Motor neuron (in vitro differentiated cells): ENCODE measurements around the gene MUC5AC. TPM values are rescaled to one million over a fixed set of nuclear protein-coding genes. Genes with fewer than 3 reads are reported as not detected.
A peak's percentile ranks its signal among the peaks of the same experiment; 100 is the strongest.
"Not testable (repeated sequence)": the region's sequence is repeated elsewhere in the genome, so short reads cannot be mapped to it uniquely, and the experiment has no call there.

ENCODE experiments used
- ATAC-seq, 8 experiments: fragments of 200-7000 bp; cut with Tn5 transposase; replicated peaks in 6 of 8; 2 replicates each; pipeline ENCODE4 v1.8.0; 2021; ENCODE audit warnings: mild to moderate bottlenecking in 8 of 8, moderate library complexity in 8 of 8
- H3K27ac ChIP-seq, 2 donors: fragments of 250-450 bp; sonication (Bioruptor Pico); 2 replicates each; pipeline ENCODE4 v1.9.0; 2021; ENCODE audit warnings: antibody characterized with exemption in 2 of 2, mild to moderate bottlenecking in 2 of 2, moderate library complexity in 1 of 2
- H3K4me1 ChIP-seq, 2 donors: fragments of 250-450 bp; sonication (Bioruptor Pico); replicated peaks in 1 of 2; 2 replicates each; pipeline ENCODE4 v1.6.1; 2021; ENCODE audit warnings: antibody characterized with exemption in 2 of 2, mild to moderate bottlenecking in 2 of 2, moderate library complexity in 1 of 2
- H3K4me3 ChIP-seq, 5 donors: fragments of 250-450 bp; sonication (Bioruptor Pico); 2 replicates each; pipeline ENCODE4 v1.9.0; 2021; ENCODE audit warnings: antibody characterized with exemption in 5 of 5, mild to moderate bottlenecking in 5 of 5, moderate library complexity in 4 of 5
- WGBS, 10 experiments: fragments of 450-650 bp; shearing (Covaris generic); methylation state at CpG; one replicate each; pipeline ENCODE4 v1.0.0; 2022; 5-methylcytosine and 5-hydroxymethylcytosine counted together
- in situ Hi-C, 9 experiments: fragments of 400-800 bp; cut with MboI; loops; one replicate each; pipeline ENCODE4 v1.15.0; 2021; ENCODE audit warnings: low sequenced_read_pairs in 9 of 9, low pct_unique_long_range_greater_than_20kb in 2 of 9; ENCODE audit not compliant: unreplicated experiment in 9 of 9
- total RNA-seq, 8 experiments: library from RNA; unstranded; fragments of 300-600 nt; gene quantifications; 2 replicates each; pipeline versions ENCODE4 v1.2.3 to v1.2.4, GENCODE V29; 2022

MUC5AC gene
- total RNA-seq, 8 experiments from 2014 or later: under 0.01 to 0.57 (median 0.20) TPM

DNA sequence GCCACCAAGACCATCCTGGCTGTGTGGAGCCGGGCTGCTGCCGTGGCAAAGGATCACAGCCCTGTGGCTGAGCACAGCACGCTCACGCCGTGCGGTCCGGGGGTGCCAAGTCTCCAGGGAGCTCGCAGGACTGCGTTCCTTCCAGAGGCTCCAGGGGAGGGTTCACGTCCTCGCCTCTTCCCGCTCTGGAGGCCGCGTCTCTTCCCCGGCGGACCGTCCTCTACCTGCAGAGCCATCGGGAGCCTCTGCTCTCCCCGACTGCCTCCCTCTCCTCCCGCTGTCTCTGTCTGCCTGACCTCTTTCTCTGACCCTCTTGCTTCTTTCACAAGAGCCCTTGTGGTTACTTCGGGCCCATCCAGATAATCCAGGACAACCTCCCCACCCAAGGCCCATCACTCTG, 11.4 kb upstream of the MUC5AC start:
- Histone ChIP-seq H3K4me3 (no peak overlapping the region), H3K27ac (no peak overlapping the region), H3K4me1 (peaks cover 0 to 6% of the 10 kb centered on the region in 2 donors)
- 0 to 90% (median 83%) methylated on average over 1 to 16 of the region's 21 CpGs; no CpG with 5 or more reads in 4 of the 10 experiments for WGBS, 10 experiments
- in situ Hi-C loops: no loop called here
- ATAC-seq: no peak

DNA sequence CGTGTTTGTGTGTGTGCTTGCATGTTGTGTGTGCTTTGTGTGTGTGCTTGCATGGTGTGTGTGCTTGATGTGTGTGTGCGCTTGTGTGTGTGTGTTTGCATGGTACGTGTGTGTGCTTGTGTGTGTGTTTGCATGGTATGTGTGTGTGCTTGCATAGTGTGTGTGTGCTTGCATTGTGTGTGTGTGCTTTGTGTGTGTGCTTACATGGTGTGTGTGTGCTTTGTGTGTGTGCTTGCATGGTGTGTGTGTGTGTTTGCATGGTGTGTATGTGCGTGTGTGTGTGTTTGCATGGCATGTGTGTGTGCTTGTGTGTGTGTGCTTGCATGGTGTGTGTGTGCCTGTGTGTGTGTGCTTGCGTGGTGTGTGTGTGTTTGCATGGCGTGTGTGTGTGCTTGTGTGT, 10.0 kb upstream of the MUC5AC start:
- 10 to 100% (median 70%) methylated on average over 2 to 4 of the region's 6 CpGs; no CpG with 5 or more reads in 3 of the 10 experiments for whole genome bisulfite sequencing, 10 experiments
- Histone ChIP-seq H3K4me1 (peaks cover 0 to 8% of the 10 kb centered on the region in 2 donors), H3K27ac (no peak overlapping the region), H3K4me3 (no peak overlapping the region)
- in situ Hi-C loops: no loop called here
- ATAC-seq: no peak

DNA sequence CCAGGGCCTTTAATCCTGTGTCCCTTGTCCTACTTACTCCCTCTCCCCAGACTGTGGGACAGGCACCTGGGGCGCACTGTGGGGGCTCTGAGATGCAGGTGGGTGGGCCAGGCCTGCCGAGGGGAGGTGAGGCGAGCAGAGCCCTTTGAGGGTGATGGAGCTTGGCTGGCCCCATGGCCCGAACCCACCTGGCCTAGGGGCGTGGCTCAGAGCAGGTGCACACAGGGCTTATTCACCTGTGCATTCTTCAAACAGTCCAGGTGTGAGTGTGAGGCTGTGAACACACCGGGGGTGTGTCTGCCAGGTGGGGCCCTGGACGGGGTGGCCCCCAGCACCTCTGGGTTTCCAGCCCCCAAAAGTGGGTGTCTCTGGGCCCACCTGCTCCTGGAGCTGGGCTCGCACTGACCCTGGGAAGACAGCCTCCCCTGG, 9.0 kb upstream of the MUC5AC start:
- no peak for ATAC-seq
- Histone ChIP-seq H3K4me3 (no peak overlapping the region), H3K4me1 (peaks cover 0 to 8% of the 10 kb centered on the region in 2 donors), H3K27ac (no peak overlapping the region)
- in situ Hi-C loops: no loop called here
- 90 to 100% methylated on average over 1 to 2 of the region's 8 CpGs; no CpG with 5 or more reads in 8 of the 10 experiments for WGBS, 10 experiments

- 70 to 100% (median 100%) methylated on average over 2 to 4 of the region's 16 CpGs; no CpG with 5 or more reads in 7 of the 10 experiments for WGBS, 10 experiments
- Histone ChIP-seq H3K27ac (no peak overlapping the region), H3K4me3 (no peak overlapping the region), H3K4me1 (peaks cover 0 to 8% of the 10 kb centered on the region in 2 donors)
- in situ Hi-C loops: no loop called here
- ATAC-seq: no peak
These were observed 8.2 kb upstream of the MUC5AC start for GRCh38 chr11:1149545-1149944.

DNA sequence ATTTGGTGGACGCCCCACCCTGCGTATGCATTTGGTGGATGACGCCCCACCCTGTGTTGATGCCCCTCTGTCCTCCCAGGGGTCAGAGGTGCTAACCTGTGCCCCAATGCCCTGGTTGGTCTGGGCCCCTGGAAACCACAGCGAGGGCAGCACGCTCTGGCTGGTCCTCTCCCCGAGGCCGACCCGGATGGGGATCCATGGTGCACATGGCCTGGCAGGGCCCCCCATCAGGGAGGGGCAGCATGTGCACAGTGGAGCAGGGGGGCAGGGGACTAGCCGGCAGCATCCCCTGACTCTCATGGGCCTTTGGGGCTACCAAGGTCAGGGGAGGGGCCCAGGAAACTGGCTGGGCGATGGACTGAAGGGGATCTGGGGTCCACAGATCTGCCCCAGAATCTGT, 7.6 kb upstream of the MUC5AC start:
- in situ Hi-C loops: no loop called here
- peaks cover 0 to 8% of the 10 kb centered on the region in 2 donors for H3K4me1 ChIP-seq
- no peak overlapping the region for H3K4me3 ChIP-seq
- peak in 1 of 8 experiments; percentile 3 for ATAC-seq
- WGBS, 10 experiments: 90% methylated on average over 2 of the region's 10 CpGs; no CpG with 5 or more reads in 9 of the 10 experiments
- no peak overlapping the region for H3K27ac ChIP-seq

DNA sequence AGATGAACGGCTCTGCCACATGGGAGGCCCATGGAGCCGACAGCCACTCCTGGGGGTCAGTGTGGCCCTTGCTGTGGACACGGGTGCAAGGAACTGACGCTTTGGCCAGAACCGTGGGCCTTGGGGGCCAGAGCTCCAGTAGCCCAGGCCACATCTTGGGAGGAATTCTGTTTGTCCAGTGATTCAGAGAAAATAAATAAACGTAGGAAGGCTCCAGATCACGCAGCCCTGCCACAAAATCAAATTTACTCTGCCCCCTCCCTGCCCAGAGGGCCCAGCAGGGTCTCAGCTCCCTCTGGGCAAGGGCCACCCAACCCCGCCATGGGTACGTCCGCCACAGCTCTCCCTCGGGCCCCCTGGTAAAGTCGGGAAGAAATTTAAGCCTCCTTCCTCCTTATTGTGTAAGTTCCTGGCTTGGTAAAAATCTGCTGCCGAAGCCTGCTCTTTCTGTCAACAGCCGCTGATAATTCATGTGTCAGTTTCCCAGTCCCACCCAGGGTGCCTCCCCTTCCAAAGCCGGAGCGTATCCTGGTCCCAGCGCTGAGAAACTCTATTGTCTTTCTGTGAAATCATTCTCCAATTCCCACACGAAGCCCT, 6.9 kb upstream of the MUC5AC start:
- Histone ChIP-seq H3K4me1 (peaks cover 0 to 8% of the 10 kb centered on the region in 2 donors), H3K4me3 (no peak overlapping the region), H3K27ac (no peak overlapping the region)
- 0 to 50% (median 44%) methylated on average over 1 to 10 of the region's 18 CpGs; no CpG with 5 or more reads in 5 of the 10 experiments for WGBS, 10 experiments
- peak; percentile 47 to 81 (median 66) for ATAC-seq
- in situ Hi-C loops: no loop called here

DNA sequence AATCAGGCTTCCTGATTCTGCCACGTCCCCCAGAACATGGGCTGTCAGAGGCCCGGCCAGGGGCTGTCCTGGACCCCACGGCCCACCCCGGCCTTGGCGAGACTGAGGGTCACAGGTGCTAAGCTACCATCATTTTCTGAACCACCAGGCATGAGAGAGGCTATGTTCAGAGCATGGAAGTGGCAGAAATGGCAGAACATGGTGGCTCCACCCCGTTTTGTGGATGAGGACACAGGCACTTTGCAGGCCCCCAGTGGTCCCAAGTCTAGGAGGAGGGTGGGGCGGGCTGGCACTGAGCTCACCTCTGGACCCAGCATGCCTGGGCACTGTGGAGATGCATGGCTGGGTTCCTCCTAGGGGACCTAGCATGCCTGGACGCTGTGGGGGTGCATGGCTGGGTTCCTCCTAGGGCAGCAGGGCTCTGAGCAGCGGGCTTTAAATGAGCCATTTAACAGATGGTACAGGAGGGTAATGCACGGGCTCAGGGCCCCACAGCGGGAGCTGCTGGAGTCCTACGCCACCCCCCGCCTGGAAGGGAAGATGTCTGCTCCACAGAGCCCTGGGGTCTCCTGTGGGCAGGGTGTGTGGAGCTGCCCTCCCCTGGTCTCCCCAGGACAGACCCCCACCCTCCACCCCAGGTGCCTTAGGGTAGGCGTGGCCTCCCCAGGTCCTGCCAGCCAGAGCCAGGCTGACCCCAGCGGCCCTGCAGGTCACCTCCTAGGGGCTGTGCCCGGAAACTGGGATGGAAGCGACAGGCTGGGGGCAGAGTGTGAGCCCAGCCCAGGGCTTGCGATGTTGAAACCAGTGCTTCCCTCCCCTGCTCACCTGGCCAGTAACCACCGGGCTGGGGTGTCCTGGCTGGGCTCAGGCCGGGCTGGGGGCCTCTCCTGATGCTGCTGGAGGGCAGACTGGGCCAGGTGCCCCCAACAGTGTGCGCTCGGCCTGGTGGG, 6.1 kb upstream of the MUC5AC start:
- Histone ChIP-seq H3K27ac (no peak overlapping the region), H3K4me1 (peaks cover 0 to 8% of the 10 kb centered on the region in 2 donors), H3K4me3 (no peak overlapping the region)
- 60 to 100% (median 94%) methylated on average over 1 to 3 of the region's 22 CpGs; no CpG with 5 or more reads in 7 of the 10 experiments for WGBS, 10 experiments
- ATAC-seq: peak in 7 of 8 experiments; percentile 1 to 45 (median 30)
- in situ Hi-C loops: no loop called here

GRCh38 chr11:1152316-1153104, 5.2 kb upstream of the MUC5AC start:
- ATAC-seq: peak in 1 of 8 experiments; percentile 4
- 50 to 86% methylated on average over 1 to 5 of the region's 22 CpGs; no CpG with 5 or more reads in 8 of the 10 experiments for WGBS, 10 experiments
- no peak overlapping the region for H3K4me3 ChIP-seq
- in situ Hi-C loops: no loop called here
- peaks cover 0 to 8% of the 10 kb centered on the region in 2 donors for H3K4me1 ChIP-seq
- H3K27ac ChIP-seq: no peak overlapping the region

- H3K4me1 ChIP-seq: peaks cover 0 to 8% of the 10 kb centered on the region in 2 donors
- ATAC-seq: peak; percentile 9 to 36 (median 16)
- no peak overlapping the region for H3K4me3 ChIP-seq
- no peak overlapping the region for H3K27ac ChIP-seq
- no CpG with 5 or more reads among the region's 28 CpGs for WGBS, 10 experiments
- in situ Hi-C loops: no loop called here
These were observed 4.4 kb upstream of the MUC5AC start for GRCh38 chr11:1153105-1153950.

DNA sequence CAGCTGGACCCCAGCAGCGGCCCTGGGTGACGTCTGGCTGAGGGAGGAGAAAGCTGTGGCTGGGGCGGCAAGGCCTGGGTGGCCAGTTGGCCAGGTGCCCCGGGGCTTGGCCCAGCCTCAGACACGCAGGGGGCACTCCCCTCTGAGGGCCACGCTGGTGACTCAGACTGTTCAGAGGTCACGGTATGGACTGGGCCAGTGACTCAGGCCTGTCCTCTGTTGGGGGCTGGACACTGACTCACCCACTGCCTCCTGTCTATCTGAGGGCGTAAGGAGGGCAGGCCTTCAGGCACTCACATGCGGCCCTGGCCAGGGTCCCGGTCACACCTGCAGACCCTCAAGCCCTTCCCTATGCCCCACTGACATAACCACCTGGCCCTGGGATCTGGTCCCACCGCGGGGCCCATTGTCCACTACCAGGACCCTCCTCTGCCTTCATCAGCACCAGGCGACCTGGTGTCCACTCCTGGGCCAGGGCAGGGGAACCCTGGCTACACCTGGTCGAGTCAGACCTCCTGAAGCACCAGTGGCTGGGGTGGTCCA, 3.7 kb upstream of the MUC5AC start:
- H3K27ac ChIP-seq: no peak overlapping the region
- ATAC-seq: peak in 6 of 8 experiments; percentile 12 to 94 (median 36)
- no peak overlapping the region for H3K4me3 ChIP-seq
- H3K4me1 ChIP-seq: peaks cover 0 to 8% of the 10 kb centered on the region in 2 donors
- in situ Hi-C loops: no loop called here
- 0 to 80% (median 60%) methylated on average over 1 to 6 of the region's 14 CpGs; no CpG with 5 or more reads in 5 of the 10 experiments for WGBS, 10 experiments

DNA sequence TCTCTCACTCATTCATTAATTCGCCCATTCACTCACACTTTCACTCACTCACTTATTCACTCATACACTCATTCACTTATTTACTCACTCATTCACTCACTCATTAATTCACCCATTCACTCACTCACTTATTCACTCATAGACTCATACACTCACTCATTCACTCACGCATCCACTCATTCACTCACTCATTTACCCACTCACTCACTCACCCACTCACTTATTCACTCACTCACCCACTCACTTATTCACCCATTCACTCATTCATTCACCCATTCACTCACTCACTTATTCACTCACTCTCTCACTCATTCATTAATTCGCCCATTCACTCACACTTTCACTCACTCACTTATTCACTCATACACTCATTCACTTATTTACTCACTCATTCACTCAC, 3.1 kb upstream of the MUC5AC start:
- in situ Hi-C loops, ATAC-seq, H3K27ac ChIP-seq, H3K4me3 ChIP-seq, H3K4me1 ChIP-seq: not testable (repeated sequence)
- no CpG with 5 or more reads among the region's 3 CpGs for WGBS, 10 experiments

DNA sequence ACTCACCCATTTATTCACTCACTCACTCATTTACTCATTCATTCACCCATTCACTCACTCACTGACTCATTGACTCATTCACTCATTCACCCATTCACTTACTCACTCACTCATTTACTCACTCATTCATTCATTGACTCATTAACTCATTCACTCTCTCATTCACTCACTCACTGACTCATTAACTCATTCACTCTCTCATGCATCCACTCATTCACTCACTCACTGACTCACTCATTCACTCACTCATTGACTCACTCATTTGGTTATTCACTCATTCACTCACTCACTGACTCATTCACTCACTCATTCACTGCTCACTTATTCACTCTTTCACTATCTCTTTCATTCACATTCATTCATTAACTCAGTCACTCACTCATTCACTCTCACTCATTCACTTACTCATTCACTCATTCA, 2.5 kb upstream of the MUC5AC start:
- Histone ChIP-seq H3K4me1 (peaks cover 0 to 8% of the 10 kb centered on the region in 2 donors), H3K27ac (no peak overlapping the region), H3K4me3 (no peak overlapping the region)
- ATAC-seq: no peak
- in situ Hi-C loops: no loop called here
